ENCODE results near the gene GPRC5C. TPM values are rescaled to one million over a fixed set of nuclear protein-coding genes. Genes with fewer than 3 reads are reported as not detected.
A peak's percentile ranks its signal among the peaks of the same experiment; 100 is the strongest.

Gene GPRC5C
- total and polyA plus RNA-seq, 9 of the 15 experiments (the other 6 are each of a cell fraction or from before 2014, with no cell fraction given) = 0.28 to 9.0 (median 4.1) TPM

- Histone ChIP-seq H3K79me2 (ENCODE audit: control insufficient read depth, insufficient read depth, low read length) (no peaks in the 10 kb centered on the region), H3K4me2 (ENCODE audit: insufficient read depth, low read length) (no peak overlapping the region), H3K9ac (ENCODE audit: insufficient read depth in 1 of 2, low read depth in 2 of 2, low read length in 2 of 2) (no peak overlapping the region), H3K4me3 (no peak overlapping the region), H2AFZ (ENCODE audit: low read depth, low read length) (no peak overlapping the region), H3K27me3 (ENCODE audit: control insufficient read depth in 2 of 2, insufficient read depth in 2 of 2, low read length in 2 of 2) (peaks cover 17 to 39% of the 10 kb centered on the region in 2 experiments; a peak in 3 of 5 replicates), H4K20me1 (replicated peaks; ENCODE audit: control insufficient read depth, insufficient read depth, low read length) (no peaks in the 10 kb centered on the region), H3K9me1 (ENCODE audit: control insufficient read depth, insufficient read depth, low read length) (no peaks in the 10 kb centered on the region), H3K4me1 (replicated peaks in 1 of 2; ENCODE audit: control insufficient read depth in 2 of 2, insufficient read depth in 2 of 2, low read length in 2 of 2) (no peaks in the 10 kb centered on the region), H3K27ac (ENCODE audit: extremely low read depth, low read depth, low read length) (no peak overlapping the region), H3K36me3 (ENCODE audit: control insufficient read depth, insufficient read depth, low read length) (no peaks in the 10 kb centered on the region), H3K9me3 (replicated peaks; ENCODE audit: control insufficient read depth, insufficient read depth, low read depth, low read length) (no peaks in the 10 kb centered on the region; the same call in 1 of the 2 replicates)
- intact Hi-C loops (cut with micrococcal nuclease) = no loop called here
- ATAC-seq (no peak), DNase-seq (ENCODE audit: extremely low read depth in 1 of 4, low spot score in 3 of 4) (no peak), FAIRE-seq (no peak)
- no peak for TF ChIP-seq ARID1B (IDR thresholded peaks at IDR 0.05)
- no peak for TF ChIP-seq DPF2 (IDR thresholded peaks at IDR 0.05)
- no peak for TF ChIP-seq ATF2 (CRISPR knock-in tag; IDR thresholded peaks at IDR 0.05)
- TF ChIP-seq CCAR2 (IDR thresholded peaks at IDR 0.05; ENCODE audit: low read depth, low read length) = no peak
- peak; percentile 96 for TF ChIP-seq ZBTB40 (IDR thresholded peaks at IDR 0.05)
- peak; percentile 96 for TF ChIP-seq ZBTB40 (CRISPR knock-in tag; IDR thresholded peaks at IDR 0.05)
- TF ChIP-seq GABPA (tag; conservative IDR thresholded peaks at IDR 0.05; ENCODE audit: low read depth) = no peak
- TF ChIP-seq TAF7 (tag; IDR thresholded peaks at IDR 0.05) = no peak
- no peak for TF ChIP-seq ZNF586 (CRISPR knock-in tag; conservative IDR thresholded peaks at IDR 0.05)
- 0% methylated on average over 6 of the region's 6 CpGs for WGBS (ENCODE audit: insufficient coverage, low coverage, missing lambda C conversion rate)
- no TSS peak for BruUV-seq (replicated peaks)
- POLR2A ChIA-PET = no interaction called here
- in situ Hi-C loops (cut with MboI) = no loop called here
- CTCF ChIA-PET (ENCODE audit: low intra/inter-chr PET ratio) = no interaction called here
Observed at GRCh38 chr17:74404789-74405188, 27.1 kb upstream of the GPRC5C start.
